Fibroblast of pulmonary artery (primary cell): ENCODE results near the gene CAMTA1.
"Not testable (repeated sequence)": the region's sequence is repeated elsewhere in the genome, so short reads cannot be mapped to it uniquely, and the experiment has no call there.

Experiments used
- DNase-seq: peaks from one replicate; pipeline ENCODE4 v3.0.0-alpha.2; 2010; ENCODE audit warnings: low read depth
- H3K4me3 ChIP-seq: replicated peaks from 2 replicates; pipeline ENCODE4 v1.5.1; 2011; ENCODE audit warnings: low read depth, mild to moderate bottlenecking, control low read depth, low read length, moderate library complexity
- TF ChIP-seq, protein P1 (sequence below): IDR thresholded peaks from 2 replicates; pipeline ENCODE4 v1.5.1; 2011; ENCODE audit warnings: mild to moderate bottlenecking, control low read depth, low read length, inconsistent platforms; ENCODE audit errors: missing control alignments

CAMTA1 gene

DNA sequence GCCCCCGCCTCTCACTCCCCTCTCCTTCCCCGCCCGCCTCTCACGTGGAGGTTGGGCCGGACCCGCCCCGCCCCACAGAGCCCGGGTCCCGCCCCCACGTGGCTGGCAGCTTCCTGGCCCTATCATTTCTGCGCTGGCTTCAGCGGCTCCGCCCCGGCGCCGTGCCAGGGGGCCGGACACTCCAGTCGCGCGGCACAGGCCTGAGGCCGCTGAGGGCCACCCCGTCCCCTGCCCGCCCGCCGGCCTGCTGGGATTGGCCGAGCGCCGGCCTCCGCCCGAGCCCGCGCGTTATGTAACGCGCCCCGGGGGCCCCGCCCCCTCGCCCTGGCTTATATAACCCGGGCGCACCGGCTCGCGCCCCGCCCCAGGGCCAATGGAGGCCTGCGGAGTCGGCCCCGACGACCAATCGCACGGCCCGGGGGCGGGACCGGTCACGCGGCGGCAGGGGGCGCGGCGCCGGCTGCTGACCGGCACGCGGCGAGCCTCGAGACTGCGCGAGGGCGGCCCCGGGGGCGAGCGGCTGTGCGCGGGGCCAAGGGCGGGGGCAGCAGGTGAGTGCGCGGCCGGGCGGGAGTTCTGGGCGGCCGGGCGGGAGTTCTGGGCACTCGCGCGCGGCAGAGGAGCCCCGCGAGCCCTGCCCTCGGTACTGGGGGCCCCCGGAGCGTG, 998.7 kb downstream of the CAMTA1 start, which contains the start of gene PER3:
PER3 (plus strand) TSS at position 466 of the 666 bp plus-strand sequence. CDS start 587 bp downstream, outside the sequence.
- TF ChIP-seq, protein P1, sequence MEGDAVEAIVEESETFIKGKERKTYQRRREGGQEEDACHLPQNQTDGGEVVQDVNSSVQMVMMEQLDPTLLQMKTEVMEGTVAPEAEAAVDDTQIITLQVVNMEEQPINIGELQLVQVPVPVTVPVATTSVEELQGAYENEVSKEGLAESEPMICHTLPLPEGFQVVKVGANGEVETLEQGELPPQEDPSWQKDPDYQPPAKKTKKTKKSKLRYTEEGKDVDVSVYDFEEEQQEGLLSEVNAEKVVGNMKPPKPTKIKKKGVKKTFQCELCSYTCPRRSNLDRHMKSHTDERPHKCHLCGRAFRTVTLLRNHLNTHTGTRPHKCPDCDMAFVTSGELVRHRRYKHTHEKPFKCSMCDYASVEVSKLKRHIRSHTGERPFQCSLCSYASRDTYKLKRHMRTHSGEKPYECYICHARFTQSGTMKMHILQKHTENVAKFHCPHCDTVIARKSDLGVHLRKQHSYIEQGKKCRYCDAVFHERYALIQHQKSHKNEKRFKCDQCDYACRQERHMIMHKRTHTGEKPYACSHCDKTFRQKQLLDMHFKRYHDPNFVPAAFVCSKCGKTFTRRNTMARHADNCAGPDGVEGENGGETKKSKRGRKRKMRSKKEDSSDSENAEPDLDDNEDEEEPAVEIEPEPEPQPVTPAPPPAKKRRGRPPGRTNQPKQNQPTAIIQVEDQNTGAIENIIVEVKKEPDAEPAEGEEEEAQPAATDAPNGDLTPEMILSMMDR: no peak
- peak within 1 kb of the TSS; percentile 56 for H3K4me3 ChIP-seq
- peak; percentile 98 for DNase-seq

DNA sequence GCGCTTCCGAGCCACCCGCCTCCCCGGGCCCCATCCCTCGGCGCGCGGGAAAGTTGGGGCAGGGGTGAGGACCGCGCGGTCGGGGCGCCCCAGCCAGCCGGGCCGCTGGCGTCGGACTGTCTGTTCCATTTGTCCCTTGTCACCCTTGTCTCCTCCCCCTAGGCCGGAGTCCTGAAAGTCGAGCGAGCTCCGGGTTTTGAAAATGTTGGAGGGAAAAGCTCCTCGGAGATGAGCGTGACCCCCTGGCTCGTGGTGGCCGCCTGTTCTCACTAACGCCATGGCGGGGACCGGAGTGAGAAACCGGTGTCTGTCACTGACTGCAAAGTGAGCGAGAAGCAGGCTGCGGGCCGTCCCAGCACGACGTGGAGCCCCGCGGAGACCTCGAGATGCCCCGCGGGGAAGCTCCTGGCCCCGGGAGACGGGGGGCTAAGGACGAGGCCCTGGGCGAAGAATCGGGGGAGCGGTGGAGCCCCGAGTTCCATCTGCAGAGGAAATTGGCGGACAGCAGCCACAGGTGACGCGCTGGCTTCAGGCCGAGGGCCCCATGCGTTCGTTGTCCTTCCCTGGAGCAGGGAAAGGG, 999.3 kb downstream of the CAMTA1 start:
- DNase-seq: no peak
- TF ChIP-seq, protein P1: no peak
- peak overlapping the region; percentile 43 for H3K4me3 ChIP-seq

DNA sequence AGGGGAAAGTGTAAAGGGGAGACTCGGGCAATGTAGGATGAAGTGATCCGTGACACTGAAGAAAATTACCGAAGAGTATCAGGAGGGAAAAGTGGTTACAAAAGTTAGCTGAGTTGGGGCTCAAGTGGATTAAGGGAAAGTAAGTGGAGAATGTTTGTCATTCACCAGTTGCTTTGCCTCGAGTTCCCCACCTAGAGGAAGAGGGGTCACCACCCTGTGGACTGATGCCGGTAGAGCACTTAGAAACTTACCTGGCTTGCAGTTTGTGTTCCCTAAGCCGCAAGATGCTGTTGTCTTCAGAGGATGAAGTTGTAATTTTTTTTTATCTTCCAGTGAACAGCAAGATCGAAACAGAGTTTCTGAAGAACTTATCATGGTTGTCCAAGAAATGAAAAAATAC, 999.9 kb downstream of the CAMTA1 start:
- no peak for DNase-seq
- H3K4me3 ChIP-seq: no peak overlapping the region
- TF ChIP-seq, protein P1: no peak

DNA sequence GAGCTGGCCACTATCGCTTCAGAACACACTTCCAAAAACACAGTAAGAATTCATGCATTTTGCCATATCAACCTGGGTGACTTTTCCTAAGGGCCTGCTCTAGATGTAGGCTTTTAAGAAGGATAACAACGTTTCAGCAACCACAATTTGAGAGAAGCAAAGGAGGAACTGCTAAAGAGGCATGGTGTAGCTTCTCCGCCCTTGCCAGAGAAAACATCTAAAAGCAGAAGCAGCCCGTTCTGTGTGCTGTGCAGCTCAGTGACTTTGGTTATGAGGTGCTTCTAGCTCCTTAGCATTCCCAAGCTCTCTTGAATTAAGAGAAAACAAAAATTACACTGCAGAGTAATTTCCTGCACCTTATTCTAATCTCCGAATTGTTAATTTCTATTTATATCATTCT, 1001.5 kb downstream of the CAMTA1 start:
- TF ChIP-seq, protein P1: no peak
- H3K4me3 ChIP-seq: no peak overlapping the region
- no peak for DNase-seq

DNA sequence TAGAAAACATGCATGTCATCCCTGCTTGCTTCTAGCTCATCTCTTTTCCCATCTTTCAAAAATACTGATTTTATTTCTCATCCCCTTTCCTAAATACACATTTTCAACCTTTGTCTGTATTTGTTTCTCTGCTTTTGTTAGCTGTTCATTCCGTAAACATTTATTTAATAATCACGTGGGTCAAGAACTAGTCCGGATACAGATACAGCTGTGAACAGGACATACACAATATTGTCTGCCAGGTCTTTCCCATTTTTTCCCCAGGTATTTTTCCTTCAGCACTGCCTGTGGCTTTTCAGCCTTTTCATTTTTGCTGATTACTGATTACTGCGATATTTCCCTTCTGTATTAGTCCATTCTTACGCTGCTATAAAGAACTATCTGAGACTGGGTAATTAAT, 1004.6 kb downstream of the CAMTA1 start:
- TF ChIP-seq, protein P1: no peak

DNA sequence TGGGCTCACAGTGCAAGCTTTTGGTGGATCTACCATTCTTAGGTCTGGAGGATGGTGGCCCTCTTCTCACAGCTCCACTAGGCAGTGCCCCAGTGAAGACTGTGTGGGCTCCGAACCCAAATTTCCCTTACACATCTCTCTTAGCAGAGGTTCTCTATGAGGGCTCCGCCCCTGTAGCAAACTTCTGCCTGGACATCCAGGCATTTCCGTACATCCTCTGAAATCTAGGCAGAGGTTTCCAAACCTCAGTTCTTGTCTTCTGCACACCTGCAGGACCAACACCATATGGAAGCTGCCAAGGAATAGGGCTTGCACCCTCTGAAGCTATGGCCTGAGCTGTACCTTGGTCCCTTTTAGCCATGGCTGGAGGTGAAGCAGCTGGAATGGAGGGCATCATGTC, 1005.8 kb downstream of the CAMTA1 start:
- not testable (repeated sequence) for DNase-seq, H3K4me3 ChIP-seq

More for the DNA sequence above, 1004.6 kb downstream of the CAMTA1 start:
- no peak overlapping the region for H3K4me3 ChIP-seq
- no peak for DNase-seq

DNA sequence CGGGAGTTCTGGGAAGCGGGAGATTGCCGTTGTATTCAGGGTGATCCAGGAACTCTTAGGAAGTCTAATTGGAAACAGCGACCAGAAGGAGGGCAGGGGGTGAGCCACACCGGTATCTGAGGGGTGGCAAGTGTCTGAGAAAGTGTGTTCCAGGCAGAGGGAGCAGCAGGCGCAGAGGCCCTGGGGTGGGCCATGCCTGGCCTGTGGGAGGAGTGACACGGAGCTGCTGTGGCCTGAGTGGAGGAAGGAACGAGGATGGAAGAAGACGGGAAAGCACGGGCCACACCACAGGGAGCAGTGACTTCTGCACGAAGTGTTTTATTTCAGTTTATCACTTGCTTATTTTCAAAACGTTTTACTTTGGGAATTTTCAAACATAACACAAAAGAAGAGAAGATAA, 1010.2 kb downstream of the CAMTA1 start:
- DNase-seq: no peak
- TF ChIP-seq, protein P1: no peak
- H3K4me3 ChIP-seq: no peak overlapping the region
